CD14-positive monocyte (primary cell): ENCODE data around the gene DENND1A. TPM values are rescaled to one million over a fixed set of nuclear protein-coding genes. Genes with fewer than 3 reads are reported as not detected.

ENCODE experiments used
- DNase-seq, 3 donors: peaks; one replicate each; pipeline ENCODE4 v3.0.0-alpha.2; 2011 to 2022
- H2AFZ ChIP-seq: 2 replicates; pipeline ENCODE4 v1.6.0; 2012; ENCODE audit warnings: mild to moderate bottlenecking, low read depth, low read length, inconsistent platforms; ENCODE audit not compliant: insufficient read depth, poor library complexity, severe bottlenecking
- H3K27ac ChIP-seq, 2 donors: 1 replicate in 1 of 2; 2 replicates in 1 of 2; pipeline ENCODE4 v1.5.1; 2012 to 2013; ENCODE audit warnings: low read length in 2 of 2, control low read depth in 1 of 2, inconsistent platforms in 1 of 2, low read depth in 1 of 2, mild to moderate bottlenecking in 1 of 2
- H3K27me3 ChIP-seq, 2 donors: one replicate each; pipeline versions ENCODE4 v1.6.0 to v1.6.1; 2011 to 2013; ENCODE audit warnings: low read length in 2 of 2; ENCODE audit not compliant: control insufficient read depth in 2 of 2, insufficient read depth in 2 of 2
- H3K36me3 ChIP-seq, 2 donors: replicated peaks in 1 of 2; 1 replicate in 1 of 2; 2 replicates in 1 of 2; pipeline versions ENCODE4 v1.5.1 to v1.6.1; 2012 to 2013; ENCODE audit warnings: low read length in 2 of 2, control low read depth in 1 of 2, inconsistent platforms in 1 of 2, mild to moderate bottlenecking in 1 of 2; ENCODE audit not compliant: insufficient read depth in 2 of 2, control insufficient read depth in 1 of 2
- H3K4me1 ChIP-seq, 2 donors: 1 replicate in 1 of 2; 2 replicates in 1 of 2; pipeline versions ENCODE4 v1.5.1 to v1.6.1; 2012 to 2013; ENCODE audit warnings: low read length in 2 of 2, control low read depth in 1 of 2, inconsistent platforms in 1 of 2, mild to moderate bottlenecking in 1 of 2, moderate library complexity in 1 of 2; ENCODE audit not compliant: insufficient read depth in 2 of 2, control insufficient read depth in 1 of 2
- H3K4me2 ChIP-seq: replicated peaks from 2 replicates; pipeline ENCODE3; 2012; ENCODE audit warnings: low read length, moderate library complexity, mild to moderate bottlenecking; ENCODE audit not compliant: poor library complexity, severe bottlenecking; ENCODE audit errors: extremely low read depth
- H3K4me3 ChIP-seq, 3 experiments: fragments of 200-600 bp in 1 of 3; sonication (generic) in 1 of 3; replicated peaks in 1 of 3; 1 replicate in 2 of 3; 2 replicates in 1 of 3; pipeline ENCODE4 v1.5.1; 2011 to 2013; ENCODE audit warnings: low read length in 3 of 3, mild to moderate bottlenecking in 3 of 3, control low read depth in 2 of 3, low read depth in 2 of 3, inconsistent platforms in 1 of 3, moderate library complexity in 1 of 3
- H3K79me2 ChIP-seq: 2 replicates; pipeline ENCODE4 v1.6.0; 2012; ENCODE audit warnings: mild to moderate bottlenecking, control low read depth, inconsistent platforms, low read length, moderate library complexity; ENCODE audit not compliant: insufficient read depth
- H3K9ac ChIP-seq: 2 replicates; pipeline ENCODE4 v1.6.0; 2017; ENCODE audit warnings: low read length, mild to moderate bottlenecking; ENCODE audit not compliant: insufficient read depth, poor library complexity, severe bottlenecking
- H3K9me3 ChIP-seq, 2 donors: replicated peaks in 1 of 2; 1 replicate in 1 of 2; 2 replicates in 1 of 2; pipeline versions ENCODE4 v1.5.1 to v1.6.1; 2012 to 2013; ENCODE audit warnings: low read length in 2 of 2, control low read depth in 1 of 2; ENCODE audit not compliant: control insufficient read depth in 1 of 2, insufficient read depth in 1 of 2
- H4K20me1 ChIP-seq: 2 replicates; pipeline ENCODE4 v1.6.0; 2012; ENCODE audit warnings: mild to moderate bottlenecking, low read length, control low read depth, moderate library complexity; ENCODE audit not compliant: insufficient read depth
- H3K27ac Mint-ChIP-seq, 7 donors: one replicate each; pipeline ENCODE4 v1.8.0; 2020; ENCODE audit warnings: mild to moderate bottlenecking in 7 of 7, mixed read lengths in 7 of 7, moderate library complexity in 6 of 7, inconsistent platforms in 2 of 7
- H3K27me3 Mint-ChIP-seq, 3 donors: one replicate each; pipeline ENCODE4 v1.8.0; 2021 to 2022; ENCODE audit warnings: low read depth in 3 of 3, mild to moderate bottlenecking in 3 of 3, mixed read lengths in 3 of 3, moderate library complexity in 3 of 3, inconsistent platforms in 1 of 3
- H3K36me3 Mint-ChIP-seq, 2 donors: one replicate each; pipeline ENCODE4 v1.8.0; 2020; ENCODE audit warnings: mixed read lengths in 2 of 2, inconsistent platforms in 1 of 2, mild to moderate bottlenecking in 1 of 2
- H3K4me1 Mint-ChIP-seq: one replicate; pipeline ENCODE4 v1.8.0; 2020; ENCODE audit warnings: mild to moderate bottlenecking, mixed read lengths
- H3K4me3 Mint-ChIP-seq, 2 donors: one replicate each; pipeline ENCODE4 v1.8.0; 2020; ENCODE audit warnings: mild to moderate bottlenecking in 2 of 2, mixed read lengths in 2 of 2, moderate library complexity in 1 of 2
- H3K9me3 Mint-ChIP-seq, 7 donors: one replicate each; pipeline ENCODE4 v1.8.0; 2020 to 2022; ENCODE audit warnings: mixed read lengths in 7 of 7, mild to moderate bottlenecking in 6 of 7, moderate library complexity in 6 of 7, inconsistent platforms in 2 of 7
- CTCF ChIP-seq: fragments of 200-600 bp; IDR thresholded peaks from one replicate; pipeline ENCODE4 v1.8.0; 2022; ENCODE audit warnings: antibody characterized with exemption, mild to moderate bottlenecking
- WGBS: methylation state at CpG from one replicate; pipeline ENCODE4 v1.1.5; 2013; ENCODE audit warnings: missing lambda C conversion rate; ENCODE audit not compliant: insufficient coverage; 5-methylcytosine and 5-hydroxymethylcytosine counted together
- intact Hi-C, 2 donors: fragments of 100-400 bp; cut with micrococcal nuclease; formaldehyde crosslinking; loops; one replicate each; pipeline versions ENCODE4 v1.15.0 to v1.15.1; 2023
- polyA plus RNA-seq, 3 donors: library from polyadenylated mRNA; depleted of rRNA in 1 of 3; unstranded in 2 of 3; stranded (reverse) in 1 of 3; fragments of 300-500 nt in 2 of 3; fragments of >200 nt in 1 of 3; fragmentation: Illumina TruSeq in 2 of 3; gene quantifications; 1 replicate in 2 of 3; 2 replicates in 1 of 3; pipeline ENCODE4 v1.2.3, GENCODE V29; 2012 to 2021

The DENND1A gene
- polyA plus RNA-seq, 3 donors, result 24.8 to 73.0 (median 29.4) TPM

GRCh38 chr9:123687246-123687751 is 242.6 kb downstream of the DENND1A start:
- no peaks in the 10 kb centered on the region for H3K9me3 Mint-ChIP-seq
- peaks cover 7 to 61% of the 10 kb centered on the region in 2 donors for H3K36me3 ChIP-seq
- no peak overlapping the region for H3K9ac ChIP-seq
- peak overlapping the region in 1 of 2 donors; percentile 11 for H3K4me3 Mint-ChIP-seq
- H3K9me3 ChIP-seq, result no peaks in the 10 kb centered on the region
- TF ChIP-seq CTCF, result no peak
- intact Hi-C loops, result no loop called here
- H3K4me2 ChIP-seq, result peak overlapping the region; percentile 8
- H3K27me3 ChIP-seq, result no peaks in the 10 kb centered on the region
- peaks cover 20% of the 10 kb centered on the region for H3K4me1 Mint-ChIP-seq
- H3K36me3 Mint-ChIP-seq, result peaks cover 35 to 42% of the 10 kb centered on the region in 2 donors
- H3K4me1 ChIP-seq, result peaks cover 16 to 19% of the 10 kb centered on the region in 2 donors
- peaks cover 8% of the 10 kb centered on the region for H3K79me2 ChIP-seq
- H3K4me3 ChIP-seq, result no peak overlapping the region
- peak overlapping the region in 6 of 7 donors; percentile 5 to 76 (median 42) for H3K27ac Mint-ChIP-seq
- H4K20me1 ChIP-seq, result peaks cover 93% of the 10 kb centered on the region
- peak overlapping the region in 1 of 2 donors; percentile 58 for H3K27ac ChIP-seq
- H3K27me3 Mint-ChIP-seq, result no peaks in the 10 kb centered on the region
- H2AFZ ChIP-seq, result no peak overlapping the region
- 0% methylated on average over 2 of the region's 6 CpGs for WGBS
- DNase-seq, result peak in 2 of 3 donors; percentile 0 to 3

- peak overlapping the region in 1 of 2 donors; percentile 58 for H3K27ac ChIP-seq
- no peak for DNase-seq
- TF ChIP-seq CTCF, result no peak
- H3K4me3 ChIP-seq, result no peak overlapping the region
- WGBS, result 83% methylated on average over 1 of the region's 3 CpGs
- Mint-ChIP-seq H3K36me3 (peaks cover 33 to 44% of the 10 kb centered on the region in 2 donors), H3K9me3 (no peaks in the 10 kb centered on the region), H3K4me3 (no peak overlapping the region), H3K27me3 (no peaks in the 10 kb centered on the region), H3K27ac (peak overlapping the region in 1 of 7 donors; percentile 51), H3K4me1 (peaks cover 20% of the 10 kb centered on the region)
- peaks cover 10% of the 10 kb centered on the region for H3K79me2 ChIP-seq
- intact Hi-C loops, result no loop called here
- peaks cover 93% of the 10 kb centered on the region for H4K20me1 ChIP-seq
- no peaks in the 10 kb centered on the region for H3K27me3 ChIP-seq
- no peaks in the 10 kb centered on the region for H3K9me3 ChIP-seq
- H3K4me2 ChIP-seq, result no peak overlapping the region
- H3K36me3 ChIP-seq, result peaks cover 4 to 59% of the 10 kb centered on the region in 2 donors
- H3K4me1 ChIP-seq, result peaks cover 16 to 19% of the 10 kb centered on the region in 2 donors
- H3K9ac ChIP-seq, result no peak overlapping the region
- H2AFZ ChIP-seq, result no peak overlapping the region
These were observed 243.1 kb downstream of the DENND1A start for GRCh38 chr9:123686829-123687192.
